K562 (cell line): ENCODE measurements around the gene HAP1. TPM values are rescaled to one million over a fixed set of nuclear protein-coding genes. Genes with fewer than 3 reads are reported as not detected.

ENCODE experiments used
- ATAC-seq: fragments of 200-7000 bp; cut with Tn5 transposase; 3 replicates; pipeline ENCODE4 v1.9.1; 2020; ENCODE audit warnings: moderate library complexity
- BruUV-seq: library from RNA; stranded (reverse); fragments of 400-500 nt; replicated peaks from 2 replicates; lab custom pipeline; 2021; lab: Mats Ljungman, UMichigan
- CTCF ChIA-PET: fragments of 300-600 bp; formaldehyde crosslinking; extraction: SDS; loops from one replicate; lab custom pipeline; 2021; ENCODE audit warnings: low intra/inter-chr PET ratio; lab: Yijun Ruan, JAX
- POLR2A ChIA-PET: fragments of 300-600, 350-650 bp; sonication (Branson Sonifier 250); formaldehyde crosslinking; extraction: SDS; loops from one replicate; lab custom pipeline; 2021; ENCODE audit warnings: antibody characterized with exemption, inconsistent platforms; lab: Yijun Ruan, JAX
- DNase-seq, 4 experiments: peaks; one replicate each; pipeline versions ENCODE4 v3.0.0 to v3.0.0-alpha.2; 2011 to 2018; ENCODE audit warnings: low spot score in 3 of 4, mixed read lengths in 3 of 4; ENCODE audit errors: extremely low read depth in 1 of 4
- FAIRE-seq: peaks from 2 replicates; lab custom pipeline; 2011; peaks lifted over from hg19 to GRCh38; lab: Jason Lieb, UNC
- H2AFZ ChIP-seq: 2 replicates; pipeline ENCODE4 v1.6.0; 2011; ENCODE audit warnings: low read depth, low read length, control low read depth, inconsistent platforms
- H3K27ac ChIP-seq: fragments of 200-600 bp; 3 replicates; pipeline ENCODE4 v1.8.0; 2011; ENCODE audit warnings: low read depth, mild to moderate bottlenecking, control low read depth, inconsistent platforms, low read length, moderate library complexity, mixed read lengths; ENCODE audit errors: extremely low read depth
- H3K27me3 ChIP-seq, 2 experiments: fragments of 300-600 bp in 1 of 2; 2 replicates in 1 of 2; 3 replicates in 1 of 2; pipeline versions ENCODE4 v1.6.0 to v1.8.0; 2011; ENCODE audit warnings: inconsistent platforms in 2 of 2, low read length in 2 of 2, mild to moderate bottlenecking in 1 of 2, mixed read lengths in 1 of 2, moderate library complexity in 1 of 2; ENCODE audit not compliant: control insufficient read depth in 2 of 2, insufficient read depth in 2 of 2
- H3K36me3 ChIP-seq: fragments of 300-600 bp; 3 replicates; pipeline ENCODE4 v1.8.0; 2011; ENCODE audit warnings: mild to moderate bottlenecking, low read length, inconsistent platforms; ENCODE audit not compliant: control insufficient read depth, insufficient read depth
- H3K4me1 ChIP-seq, 2 experiments: fragments of 200-600 bp in 1 of 2; replicated peaks in 1 of 2; 2 replicates in 1 of 2; 3 replicates in 1 of 2; pipeline versions ENCODE4 v1.5.1 to v1.8.0; 2011; ENCODE audit warnings: inconsistent platforms in 2 of 2, low read length in 2 of 2, mild to moderate bottlenecking in 1 of 2, mixed read lengths in 1 of 2, moderate library complexity in 1 of 2; ENCODE audit not compliant: control insufficient read depth in 2 of 2, insufficient read depth in 2 of 2
- H3K4me2 ChIP-seq: 2 replicates; pipeline ENCODE4 v1.6.1; 2011; ENCODE audit warnings: low read length, control low read depth, inconsistent platforms, mixed read lengths; ENCODE audit not compliant: insufficient read depth
- H3K4me3 ChIP-seq: fragments of 200-600 bp; sonication (generic), shearing (Covaris generic); 2 replicates; pipeline ENCODE4 v1.5.1; 2016; ENCODE audit warnings: control low read depth, inconsistent platforms
- H3K79me2 ChIP-seq: fragments of 200-600 bp; 3 replicates; pipeline ENCODE4 v1.8.0; 2011; ENCODE audit warnings: low read length, inconsistent platforms; ENCODE audit not compliant: control insufficient read depth, insufficient read depth
- H3K9ac ChIP-seq, 2 experiments: 2 replicates each; pipeline versions ENCODE4 v1.6.0 to v1.6.1; 2011; ENCODE audit warnings: low read depth in 2 of 2, low read length in 2 of 2, control low read depth in 1 of 2, inconsistent platforms in 1 of 2, mild to moderate bottlenecking in 1 of 2, mixed read lengths in 1 of 2; ENCODE audit not compliant: insufficient read depth in 1 of 2
- H3K9me1 ChIP-seq: one replicate; pipeline ENCODE4 v1.6.0; 2011; ENCODE audit warnings: inconsistent platforms, mild to moderate bottlenecking, low read length, moderate library complexity; ENCODE audit not compliant: control insufficient read depth, insufficient read depth
- H3K9me3 ChIP-seq: replicated peaks from 2 replicates; pipeline ENCODE4 v1.5.1; 2011; ENCODE audit warnings: low read depth, low read length, inconsistent platforms; ENCODE audit not compliant: control insufficient read depth, insufficient read depth
- H4K20me1 ChIP-seq: replicated peaks from 2 replicates; pipeline ENCODE4 v1.6.1; 2011; ENCODE audit warnings: low read length, inconsistent platforms, mixed read lengths; ENCODE audit not compliant: control insufficient read depth, insufficient read depth
- AFF1 ChIP-seq, 2 experiments: fragments of 450-650 bp; IDR thresholded peaks; 2 replicates each; pipeline ENCODE4 v1.6.1; 2018; ENCODE audit warnings: mild to moderate bottlenecking in 2 of 2, low read depth in 1 of 2; ENCODE audit not compliant: partially characterized antibody in 2 of 2
- CTCF ChIP-seq, 3 experiments: IDR thresholded peaks in 2 of 3; conservative IDR thresholded peaks in 1 of 3; 2 replicates each; pipeline ENCODE4 v1.5.1; 2011 to 2012; ENCODE audit warnings: low read length in 3 of 3, mild to moderate bottlenecking in 3 of 3, control low read depth in 2 of 3, improper control_type of control experiment in 1 of 3, inconsistent platforms in 1 of 3, low read depth in 1 of 3, mixed read lengths in 1 of 3, moderate library complexity in 1 of 3; ENCODE audit not compliant: insufficient read depth in 2 of 3
- HEY1 ChIP-seq: fragments of 250-450 bp; sonication (Bioruptor Pico); IDR thresholded peaks from 2 replicates; pipeline ENCODE4 v1.5.0; 2020; ENCODE audit warnings: mild to moderate bottlenecking, moderate library complexity, borderline replicate concordance
- JUND ChIP-seq, 2 experiments: IDR thresholded peaks; 2 replicates in 1 of 2; 3 replicates in 1 of 2; pipeline ENCODE4 v1.6.1; 2011; ENCODE audit warnings: borderline replicate concordance in 2 of 2, low read depth in 2 of 2, low read length in 2 of 2, improper control_type of control experiment in 1 of 2, missing biosample characterization in 1 of 2, missing genetic modification characterization in 1 of 2, missing genetic modification reagents in 1 of 2
- NFIC ChIP-seq: fragments of 450-650 bp; IDR thresholded peaks from 2 replicates; pipeline ENCODE4 v1.6.1; 2017; ENCODE audit warnings: mild to moderate bottlenecking, inconsistent platforms
- NONO ChIP-seq, 2 experiments: fragments of 200-400 bp in 1 of 2; fragments of 450-650 bp in 1 of 2; formaldehyde crosslinking in 1 of 2; IDR thresholded peaks; 2 replicates each; pipeline ENCODE4 v1.6.1; 2017; ENCODE audit warnings: low read depth in 2 of 2, mild to moderate bottlenecking in 2 of 2, moderate library complexity in 2 of 2, low read length in 1 of 2
- RFX5 ChIP-seq: IDR thresholded peaks from 2 replicates; pipeline ENCODE4 v1.6.1; 2011; ENCODE audit warnings: low read depth, mild to moderate bottlenecking, improper control_type of control experiment, low read length
- VEZF1 ChIP-seq: fragments of 200-800 bp; sonication (Bioruptor generic); IDR thresholded peaks from 2 replicates; pipeline ENCODE4 v1.6.1; 2017; ENCODE audit warnings: missing genetic modification characterization, missing compliant biosample characterization
- ZNF253 ChIP-seq: fragments of 250-450 bp; sonication (Bioruptor Pico); conservative IDR thresholded peaks from 2 replicates; pipeline ENCODE4 v1.6.1; 2021; ENCODE audit warnings: mild to moderate bottlenecking
- ZNF766 ChIP-seq: fragments of 200-800 bp; sonication (Bioruptor generic); conservative IDR thresholded peaks from 2 replicates; pipeline ENCODE4 v1.6.1; 2016; ENCODE audit warnings: missing genetic modification characterization, missing compliant biosample characterization
- WGBS: fragments of 100-300 bp; shearing (Covaris generic); methylation state at CpG from one replicate; pipeline ENCODE4 v1.1.6; 2016; ENCODE audit warnings: low coverage, mixed read lengths; ENCODE audit not compliant: insufficient coverage; ENCODE audit errors: missing lambda C conversion rate; 5-methylcytosine and 5-hydroxymethylcytosine counted together
- in situ Hi-C: fragments of 300-500 bp; cut with MboI; formaldehyde crosslinking; loops from 4 replicates; pipeline ENCODE4 v1.15.0; 2018; ENCODE audit warnings: inconsistent platforms, mixed read lengths
- intact Hi-C: fragments of 100-400 bp; cut with micrococcal nuclease; formaldehyde crosslinking; loops from 2 replicates; pipeline ENCODE4 v1.14.2; 2022
- polyA plus RNA-seq, 8 experiments: library from polyadenylated mRNA; depleted of rRNA in 4 of 8; stranded (reverse) in 5 of 8; unstranded in 3 of 8; fragments of >200 nt; fragmentation: Nextera tagmentation in 2 of 8; fragmentation: Illumina TruSeq in 1 of 8; extraction: Ambion mirVana in 2 of 8; extraction: Trizol in 1 of 8; gene quantifications; 2 replicates each; pipeline versions ENCODE4 v1.2.1 to v1.2.3, GENCODE V29; 2011 to 2014; ENCODE audit warnings: inconsistent platforms in 1 of 8, missing spikeins in 1 of 8
- total RNA-seq, 7 experiments: library from RNA; depleted of rRNA in 6 of 7; stranded (reverse); fragments of >200 nt in 6 of 7; fragmentation: Illumina TruSeq in 2 of 7; extraction: Trizol in 2 of 7; gene quantifications; 2 replicates each; pipeline versions ENCODE4 v1.2.1 to v1.2.3, GENCODE V29; 2011 to 2021; ENCODE audit warnings: low replicate concordance in 1 of 7

HAP1 gene
- total and polyA plus RNA-seq, 9 of the 15 experiments (the other 6 are each of a cell fraction or from before 2014, with no cell fraction given), result under 0.01 to 0.09 (median 0.04) TPM; not detected in 6

GRCh38 chr17:41687828-41688640 is 46.4 kb downstream of the HAP1 start:
- H3K9me3 ChIP-seq, result no peaks in the 10 kb centered on the region
- no peak for FAIRE-seq
- H3K9ac ChIP-seq, result peak overlapping the region; percentile 89 to 91
- peak overlapping the region; percentile 92 for H2AFZ ChIP-seq
- in situ Hi-C loops, result no loop called here
- H3K9me1 ChIP-seq, result no peaks in the 10 kb centered on the region
- peak overlapping the region; percentile 92 for H3K27ac ChIP-seq
- no peaks in the 10 kb centered on the region for H3K27me3 ChIP-seq
- ChIA-PET CTCF (interaction anchor here (1.1 kb wide), 1 partner anchor 9 kb away, joined by 4 read pairs; no protein-coding TSS in a partner anchor), POLR2A (interaction anchor here (0.6 to 7.4 kb wide), 43 partner anchors 9 to 1628 kb away, joined by 3 to 406 read pairs (median 4); partner anchors contain the start of genes FKBP10, JUP, KRT19 and ODAD4)
- H3K4me2 ChIP-seq, result peak overlapping the region; percentile 97
- H3K36me3 ChIP-seq, result peaks cover 38% of the 10 kb centered on the region
- H4K20me1 ChIP-seq, result peaks cover 15% of the 10 kb centered on the region
- TSS peak; percentile 97 for BruUV-seq
- WGBS, result 4% methylated on average over 23 of the region's 23 CpGs
- peaks cover 34% of the 10 kb centered on the region for H3K79me2 ChIP-seq
- peak overlapping the region; percentile 58 for H3K4me3 ChIP-seq
- no peak for ATAC-seq
- H3K4me1 ChIP-seq, result peaks cover 15 to 26% of the 10 kb centered on the region in 2 experiments; a peak in 4 of 5 replicates
- peak in 1 of 4 experiments; percentile 66 for DNase-seq
- intact Hi-C loops, result loop anchor here (1.0 kb wide), 1 partner anchor 9 kb away; no protein-coding TSS in a partner anchor
- TF ChIP-seq VEZF1 (CRISPR knock-in tag) (peak; percentile 70), CTCF (IDR thresholded peaks at IDR 0.05 in 2 of 3, conservative IDR thresholded peaks at IDR 0.05 in 1 of 3; ENCODE audit: insufficient read depth in 2 of 3, low read depth in 1 of 3, low read length in 3 of 3) (peak; percentile 52 to 60 (median 52); a peak in 5 of 6 replicates), AFF1 (IDR thresholded peaks at IDR 0.05; ENCODE audit: low read depth in 1 of 2, partially characterized antibody in 2 of 2) (peak in 1 of 2 experiments; percentile 44), ZNF766 (peak; percentile 59; the same call in 1 of the 2 replicates), NONO (IDR thresholded peaks at IDR 0.05; ENCODE audit: low read depth in 2 of 2, low read length in 1 of 2) (peak in 1 of 2 experiments; percentile 44; a peak in 1 of 4 replicates), ZNF253 (CRISPR knock-in tag) (no peak), NFIC (peak; percentile 63; the same call in 1 of the 2 replicates), JUND (IDR thresholded peaks at IDR 0.05; ENCODE audit: borderline replicate concordance, low read depth, low read length) (peak; percentile 74), JUND (tag; IDR thresholded peaks at IDR 0.05; ENCODE audit: borderline replicate concordance, low read depth, low read length) (no peak), HEY1 (CRISPR knock-in tag) (0 out of 2 replicates have a peak, but pooled peaks have one; percentile 28), RFX5 (no peak)
